SK-N-SH (cell line): ENCODE data around the gene DCUN1D1. TPM values are rescaled to one million over a fixed set of nuclear protein-coding genes. Genes with fewer than 3 reads are reported as not detected.

Experiments used
- CTCF ChIA-PET: fragments of 300-600, 350-600 bp; formaldehyde crosslinking; extraction: SDS; loops from one replicate; lab custom pipeline; 2021; lab: Yijun Ruan, JAX
- POLR2A ChIA-PET: fragments of 350-600 bp; sonication (Branson Sonifier 250); formaldehyde crosslinking; extraction: SDS; loops from one replicate; lab custom pipeline; 2020; ENCODE audit warnings: antibody characterized with exemption, inconsistent platforms; lab: Yijun Ruan, JAX
- DNase-seq: peaks from one replicate; pipeline ENCODE4 v3.0.0; 2012
- H2AFZ ChIP-seq: fragments of 200-600 bp; sonication (generic); 2 replicates; pipeline ENCODE4 v1.8.1; 2016; ENCODE audit warnings: antibody characterized with exemption, mild to moderate bottlenecking, low read depth
- H3F3A ChIP-seq: fragments of 200-600 bp; sonication (generic); replicated peaks from 2 replicates; pipeline ENCODE3; 2016; ENCODE audit warnings: antibody characterized with exemption, mild to moderate bottlenecking; ENCODE audit not compliant: insufficient read depth
- H3K27ac ChIP-seq, 2 experiments: fragments of 200-500 bp in 1 of 2; fragments of 200-600 bp in 1 of 2; sonication (Bioruptor generic) in 1 of 2; sonication (generic), shearing (Covaris generic) in 1 of 2; 2 replicates each; pipeline versions ENCODE4 v1.5.1 to v1.6.1; 2014 to 2016; ENCODE audit warnings: low read depth in 2 of 2, inconsistent platforms in 1 of 2, low read length in 1 of 2, mild to moderate bottlenecking in 1 of 2, mixed read lengths in 1 of 2
- H3K27me3 ChIP-seq: fragments of 200-600 bp; sonication (generic), shearing (Covaris generic); 2 replicates; pipeline ENCODE4 v1.6.1; 2016; ENCODE audit warnings: mixed run types; ENCODE audit not compliant: insufficient read depth
- H3K36me3 ChIP-seq, 2 experiments: fragments of 200-500 bp in 1 of 2; fragments of 200-600 bp in 1 of 2; sonication (Bioruptor generic) in 1 of 2; sonication (generic) in 1 of 2; replicated peaks in 1 of 2; 2 replicates each; pipeline versions ENCODE3 to v1.5.1; 2014 to 2016; ENCODE audit warnings: low read length in 1 of 2, mild to moderate bottlenecking in 1 of 2; ENCODE audit not compliant: insufficient read depth in 2 of 2, control insufficient read depth in 1 of 2
- H3K4me1 ChIP-seq, 2 experiments: fragments of 200-500 bp in 1 of 2; fragments of 200-600 bp in 1 of 2; sonication (Bioruptor generic) in 1 of 2; sonication (generic), shearing (Covaris generic) in 1 of 2; 2 replicates each; pipeline versions ENCODE4 v1.5.1 to v1.6.1; 2014 to 2016; ENCODE audit warnings: low read depth in 1 of 2, low read length in 1 of 2, mixed run types in 1 of 2; ENCODE audit not compliant: insufficient read depth in 2 of 2, control insufficient read depth in 1 of 2
- H3K4me2 ChIP-seq: fragments of 200-600 bp; sonication (generic), shearing (Covaris generic); 2 replicates; pipeline ENCODE4 v1.6.1; 2017; ENCODE audit warnings: mixed run types
- H3K4me3 ChIP-seq, 2 experiments: fragments of 200-500 bp in 1 of 2; fragments of 200-600 bp in 1 of 2; sonication (Bioruptor generic) in 1 of 2; sonication (generic), shearing (Covaris generic) in 1 of 2; 2 replicates each; pipeline versions ENCODE4 v1.5.1 to v1.8.1; 2014 to 2016; ENCODE audit warnings: low read depth in 2 of 2, inconsistent platforms in 1 of 2, low read length in 1 of 2, mild to moderate bottlenecking in 1 of 2, mixed read lengths in 1 of 2, moderate library complexity in 1 of 2
- H3K79me2 ChIP-seq: fragments of 200-600 bp; sonication (generic); 2 replicates; pipeline ENCODE4 v1.8.1; 2017; ENCODE audit warnings: mild to moderate bottlenecking; ENCODE audit not compliant: insufficient read depth
- H3K9ac ChIP-seq: fragments of 200-600 bp; sonication (generic); 2 replicates; pipeline ENCODE4 v1.6.1; 2017; ENCODE audit warnings: mixed run types
- H3K9me2 ChIP-seq: fragments of 200-600 bp; sonication (generic); 2 replicates; pipeline ENCODE4 v1.6.1; 2017; ENCODE audit warnings: mixed run types
- H3K9me3 ChIP-seq: fragments of 200-600 bp; sonication (generic); 2 replicates; pipeline ENCODE4 v1.6.1; 2017; ENCODE audit warnings: mixed run types, mild to moderate bottlenecking, moderate library complexity
- H4K20me1 ChIP-seq: fragments of 200-600 bp; sonication (generic); 2 replicates; pipeline ENCODE4 v1.6.1; 2017; ENCODE audit warnings: mild to moderate bottlenecking, mixed run types; ENCODE audit not compliant: insufficient read depth
- CHD2 ChIP-seq: fragments of 150-350 bp; IDR thresholded peaks from 2 replicates; pipeline ENCODE4 v1.6.1; 2018; ENCODE audit warnings: low read length; ENCODE audit not compliant: partially characterized antibody
- EZH2phosphoT487 ChIP-seq: fragments of 200-600 bp; sonication (generic); IDR thresholded peaks from 2 replicates; pipeline ENCODE4 v1.6.1; 2017; ENCODE audit warnings: low read depth, mixed run types, mild to moderate bottlenecking, antibody characterized with exemption, moderate library complexity, borderline replicate concordance
- FOSL2 ChIP-seq: IDR thresholded peaks from 2 replicates; pipeline ENCODE4 v1.4.0; 2012; ENCODE audit warnings: low read depth, mild to moderate bottlenecking, moderate library complexity, borderline replicate concordance
- FOXM1 ChIP-seq: IDR thresholded peaks from 2 replicates; pipeline ENCODE4 v1.4.0; 2012; ENCODE audit warnings: low read depth, mild to moderate bottlenecking
- GABPA ChIP-seq: IDR thresholded peaks from 2 replicates; pipeline ENCODE4 v1.4.0; 2012; ENCODE audit warnings: low read depth, mild to moderate bottlenecking
- GATA2 ChIP-seq: sonication (generic); formaldehyde crosslinking; IDR thresholded peaks from 2 replicates; pipeline ENCODE4 v1.5.0; 2020; ENCODE audit warnings: mild to moderate bottlenecking, missing genetic modification reagents
- IRF3 ChIP-seq: fragments of 150-350 bp; IDR thresholded peaks from 2 replicates; pipeline ENCODE4 v1.6.1; 2016; ENCODE audit warnings: mild to moderate bottlenecking, low read depth, low read length
- JUND ChIP-seq: IDR thresholded peaks from 2 replicates; pipeline ENCODE4 v1.4.0; 2012
- MXI1 ChIP-seq: IDR thresholded peaks from 2 replicates; pipeline ENCODE4 v1.6.1; 2012; ENCODE audit warnings: mild to moderate bottlenecking, low read depth, low read length, improper control_type of control experiment
- NRF1 ChIP-seq: IDR thresholded peaks from 2 replicates; pipeline ENCODE4 v1.6.1; 2012; ENCODE audit warnings: low read depth, mild to moderate bottlenecking, low read length
- PBX3 ChIP-seq: IDR thresholded peaks from 2 replicates; pipeline ENCODE4; 2012
- POLR2AphosphoS5 ChIP-seq: IDR thresholded peaks from 2 replicates; pipeline ENCODE4 v1.6.1; 2012; ENCODE audit warnings: low read depth, low read length
- RCOR1 ChIP-seq: fragments of 150-350 bp; IDR thresholded peaks from 2 replicates; pipeline ENCODE4 v1.6.1; 2017; ENCODE audit warnings: antibody characterized with exemption, low read length
- RFX5 ChIP-seq: IDR thresholded peaks from 2 replicates; pipeline ENCODE4 v1.6.1; 2012; ENCODE audit warnings: mild to moderate bottlenecking, improper control_type of control experiment, low read length
- RXRA ChIP-seq: IDR thresholded peaks from 2 replicates; pipeline ENCODE4 v1.4.0; 2012; ENCODE audit warnings: low read depth, mild to moderate bottlenecking, borderline replicate concordance
- SIN3A ChIP-seq: IDR thresholded peaks from 2 replicates; pipeline ENCODE4 v1.6.1; 2012; ENCODE audit warnings: low read depth, mild to moderate bottlenecking, low read length, moderate library complexity, borderline replicate concordance
- SMC3 ChIP-seq: IDR thresholded peaks from 2 replicates; pipeline ENCODE4 v1.6.1; 2012; ENCODE audit warnings: low read depth, low read length, improper control_type of control experiment
- TAF1 ChIP-seq: IDR thresholded peaks from 2 replicates; pipeline ENCODE4 v1.6.1; 2012; ENCODE audit warnings: low read depth, mild to moderate bottlenecking, low read length, moderate library complexity, borderline replicate concordance
- TCF12 ChIP-seq: IDR thresholded peaks from 2 replicates; pipeline ENCODE4 v1.4.0; 2012
- TEAD4 ChIP-seq: IDR thresholded peaks from 2 replicates; pipeline ENCODE4 v1.4.0; 2012; ENCODE audit warnings: mild to moderate bottlenecking, borderline replicate concordance; ENCODE audit not compliant: insufficient read depth
- USF1 ChIP-seq: IDR thresholded peaks from 2 replicates; pipeline ENCODE4 v1.4.0; 2012; ENCODE audit warnings: low read depth, borderline replicate concordance
- USF2 ChIP-seq: fragments of 150-350 bp; IDR thresholded peaks from 2 replicates; pipeline ENCODE4 v1.6.1; 2017; ENCODE audit warnings: antibody characterized with exemption, low read length, low read depth, borderline replicate concordance
- YY1 ChIP-seq: IDR thresholded peaks from 2 replicates; pipeline ENCODE4 v1.4.0; 2012; ENCODE audit warnings: low read depth, mild to moderate bottlenecking
- WGBS: methylation state at CpG from one replicate; pipeline ENCODE4 v1.1.6; 2017; ENCODE audit warnings: low lambda C conversion rate; 5-methylcytosine and 5-hydroxymethylcytosine counted together
- polyA plus RNA-seq, 3 experiments: library from polyadenylated mRNA; depleted of rRNA; stranded (reverse); fragments of >200 nt; gene quantifications; 2 replicates each; pipeline ENCODE4 v1.2.3, GENCODE V29; 2012
- TF ChIP-seq, protein P1 (sequence below): IDR thresholded peaks from 2 replicates; pipeline ENCODE4 v1.4.0; 2012; ENCODE audit warnings: low read depth
- TF ChIP-seq, protein P2 (sequence below): IDR thresholded peaks from 2 replicates; pipeline ENCODE4 v1.4.0; 2012; ENCODE audit warnings: low read depth, borderline replicate concordance

The DCUN1D1 gene
- polyA plus RNA-seq (2012; rRNA removed), result 4.5 and 6.0 TPM in 2 replicates
- 8.1 and 12.6 TPM in 2 replicates for polyA plus RNA-seq (2012; cell fraction: cytosol; rRNA removed)
- polyA plus RNA-seq (2012; cell fraction: nucleus; rRNA removed), result 3.7 and 9.7 TPM in 2 replicates

DNA sequence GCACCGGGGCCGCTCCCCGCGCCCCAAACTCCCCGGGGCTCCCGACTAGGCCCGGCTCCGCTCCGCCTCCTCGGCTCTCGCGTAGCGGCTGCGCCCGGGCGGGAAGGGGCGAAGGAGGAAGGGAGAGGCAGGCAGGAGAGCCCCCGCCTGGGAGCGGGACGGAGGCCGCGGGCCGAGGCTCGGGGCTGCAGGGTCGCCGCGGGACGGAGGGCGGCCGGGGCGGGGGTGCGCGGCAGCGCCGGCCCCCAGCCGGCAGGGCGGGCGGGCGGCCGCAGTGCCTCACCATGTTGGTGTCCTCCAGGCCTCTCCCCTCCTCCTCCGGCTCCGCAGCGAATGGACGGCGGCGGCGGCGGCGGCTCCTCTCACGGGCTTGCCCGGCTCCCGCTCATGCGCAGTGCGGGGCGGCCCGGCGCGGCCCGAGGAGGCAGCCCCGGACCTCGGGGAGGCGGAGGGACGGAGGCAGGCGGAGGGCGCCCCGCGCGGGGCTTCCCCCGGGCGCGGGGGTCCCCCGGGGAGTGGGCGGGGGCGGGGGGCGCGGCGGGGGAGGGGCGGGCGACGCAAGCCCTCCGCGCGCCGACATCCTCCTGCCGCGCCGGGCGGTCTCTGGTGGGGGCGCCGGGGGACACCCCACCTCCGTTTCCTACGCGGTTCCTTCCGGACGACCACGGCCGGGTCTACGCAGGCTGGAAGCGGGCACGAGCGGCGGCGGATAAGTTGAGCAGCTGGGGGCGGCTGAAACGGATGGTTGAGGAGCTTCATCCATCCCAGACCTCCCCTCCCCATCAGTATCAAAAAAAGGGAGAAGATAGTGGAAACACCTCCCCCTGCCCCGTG lies at the start of gene DCUN1D1:
Gene DCUN1D1 (minus strand): TSS at position 335 of the 834 bp plus-strand sequence. CDS start 49 bp downstream, at position 286.
- Histone ChIP-seq H3K27ac (peak within 1 kb of the TSS; percentile 47 to 71), H2AFZ (peak within 1 kb of the TSS; percentile 90), H3F3A (peaks cover 12% of the 10 kb centered on the region), H3K27me3 (no peaks in the 10 kb centered on the region), H3K4me2 (peak within 1 kb of the TSS; percentile 84), H3K9ac (peak within 1 kb of the TSS; percentile 86), H3K36me3 (no peaks in the 10 kb centered on the region), H3K9me2 (no peaks in the 10 kb centered on the region), H3K9me3 (no peaks in the 10 kb centered on the region), H3K4me1 (peaks cover 0 to 12% of the 10 kb centered on the region in 2 experiments; a peak in 3 of 4 replicates), H3K79me2 (peaks cover 44% of the 10 kb centered on the region), H3K4me3 (peak within 1 kb of the TSS; percentile 77 to 90), H4K20me1 (peaks cover 29% of the 10 kb centered on the region)
- CTCF ChIA-PET, result interaction anchor here (1.6 kb wide), 1 partner anchor 11 kb away, joined by 4 read pairs; no protein-coding TSS in a partner anchor
- WGBS, result 7% methylated on average over 11 of the region's 106 CpGs
- POLR2A ChIA-PET, result interaction anchor here (1.2 to 1.3 kb wide), 2 partner anchors 8 to 13 kb away, joined by 3 read pairs; no protein-coding TSS in a partner anchor
- DNase-seq, result peak; percentile 99
- no peak for TF ChIP-seq SIN3A
- no peak for TF ChIP-seq SMC3
- no peak for TF ChIP-seq CHD2
- TF ChIP-seq PBX3, result no peak
- TF ChIP-seq, protein P1, sequence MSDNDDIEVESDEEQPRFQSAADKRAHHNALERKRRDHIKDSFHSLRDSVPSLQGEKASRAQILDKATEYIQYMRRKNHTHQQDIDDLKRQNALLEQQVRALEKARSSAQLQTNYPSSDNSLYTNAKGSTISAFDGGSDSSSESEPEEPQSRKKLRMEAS, result no peak
- TF ChIP-seq RCOR1, result no peak
- 0 out of 2 replicates have a peak, but pooled peaks have one; percentile 59 for TF ChIP-seq YY1
- TF ChIP-seq NRF1, result peak; percentile 84
- no peak for TF ChIP-seq TCF12
- 0 out of 2 replicates have a peak, but pooled peaks have one; percentile 19 for TF ChIP-seq GABPA
- TF ChIP-seq FOXM1, result no peak
- no peak for TF ChIP-seq FOSL2
- no peak for TF ChIP-seq RXRA
- no peak for TF ChIP-seq RFX5
- TF ChIP-seq IRF3, result no peak
- no peak for TF ChIP-seq TEAD4
- TF ChIP-seq, protein P2, sequence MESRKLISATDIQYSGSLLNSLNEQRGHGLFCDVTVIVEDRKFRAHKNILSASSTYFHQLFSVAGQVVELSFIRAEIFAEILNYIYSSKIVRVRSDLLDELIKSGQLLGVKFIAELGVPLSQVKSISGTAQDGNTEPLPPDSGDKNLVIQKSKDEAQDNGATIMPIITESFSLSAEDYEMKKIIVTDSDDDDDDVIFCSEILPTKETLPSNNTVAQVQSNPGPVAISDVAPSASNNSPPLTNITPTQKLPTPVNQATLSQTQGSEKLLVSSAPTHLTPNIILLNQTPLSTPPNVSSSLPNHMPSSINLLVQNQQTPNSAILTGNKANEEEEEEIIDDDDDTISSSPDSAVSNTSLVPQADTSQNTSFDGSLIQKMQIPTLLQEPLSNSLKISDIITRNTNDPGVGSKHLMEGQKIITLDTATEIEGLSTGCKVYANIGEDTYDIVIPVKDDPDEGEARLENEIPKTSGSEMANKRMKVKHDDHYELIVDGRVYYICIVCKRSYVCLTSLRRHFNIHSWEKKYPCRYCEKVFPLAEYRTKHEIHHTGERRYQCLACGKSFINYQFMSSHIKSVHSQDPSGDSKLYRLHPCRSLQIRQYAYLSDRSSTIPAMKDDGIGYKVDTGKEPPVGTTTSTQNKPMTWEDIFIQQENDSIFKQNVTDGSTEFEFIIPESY, result no peak
- TF ChIP-seq USF2, result no peak
- no peak for TF ChIP-seq EZH2phosphoT487
- peak; percentile 44 for TF ChIP-seq TAF1
- TF ChIP-seq POLR2AphosphoS5, result peak; percentile 48; the same call in 1 of the 2 replicates
- no peak for TF ChIP-seq USF1
- TF ChIP-seq MXI1, result 0 out of 2 replicates have a peak, but pooled peaks have one; percentile 34
- no peak for TF ChIP-seq GATA2 (CRISPR knock-in tag)
- TF ChIP-seq JUND, result no peak
